ENCODE results near the gene RGMB. TPM values are rescaled to one million over a fixed set of nuclear protein-coding genes. Genes with fewer than 3 reads are reported as not detected.

Gene RGMB
- total and polyA plus RNA-seq, 2 donors (not counting 3 experiments of a cell fraction or from before 2014, with no cell fraction given): 15.0 to 31.3 TPM

DNA sequence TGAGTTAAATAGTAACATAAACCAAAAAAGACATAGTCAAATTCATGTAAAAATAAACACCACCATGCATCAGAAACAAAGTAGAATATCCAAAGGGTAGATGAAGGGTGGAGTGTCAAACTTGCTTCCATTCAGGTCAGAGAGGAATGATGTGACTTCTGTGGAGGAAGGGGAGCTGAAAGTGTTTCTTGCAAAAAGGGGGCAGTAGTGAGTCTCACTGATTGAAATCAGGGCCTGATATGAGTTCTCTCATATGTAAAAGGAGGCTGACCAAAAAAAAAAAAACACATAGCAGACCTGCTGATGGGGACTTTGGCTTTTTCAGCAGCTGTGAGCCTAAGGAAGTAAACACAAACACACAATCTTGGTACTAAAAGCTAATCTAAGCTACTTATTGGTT, 38.8 kb upstream of the RGMB start:
- Histone ChIP-seq H3K79me2 (ENCODE audit: control insufficient read depth, insufficient read depth, low read length) (no peaks in the 10 kb centered on the region), H3K27ac (ENCODE audit: insufficient read depth, low read depth, low read length) (no peak overlapping the region), H3K4me3 (replicated peaks in 1 of 3; ENCODE audit: insufficient read depth in 1 of 3, low read depth in 1 of 3, low read length in 3 of 3) (no peak overlapping the region), H3K36me3 (ENCODE audit: control insufficient read depth in 2 of 2, extremely low read depth in 1 of 2, insufficient read depth in 2 of 2, low read length in 2 of 2) (no peaks in the 10 kb centered on the region), H3K4me2 (ENCODE audit: insufficient read depth, low read length) (no peak overlapping the region), H3K27me3 (ENCODE audit: control insufficient read depth in 2 of 2, insufficient read depth in 2 of 2, low read length in 2 of 2) (no peaks in the 10 kb centered on the region), H3K9ac (replicated peaks; ENCODE audit: extremely low read depth, insufficient read depth, low read length) (no peak overlapping the region), H4K20me1 (replicated peaks; ENCODE audit: control insufficient read depth, extremely low read depth, insufficient read depth, low read length) (no peaks in the 10 kb centered on the region), H3K4me1 (ENCODE audit: control insufficient read depth, extremely low read depth, insufficient read depth, low read length) (no peaks in the 10 kb centered on the region), H2AFZ (ENCODE audit: low read depth, low read length) (no peak overlapping the region), H3K9me1 (replicated peaks; ENCODE audit: control insufficient read depth, extremely low read depth, insufficient read depth, low read length) (no peaks in the 10 kb centered on the region), H3K9me3 (replicated peaks; ENCODE audit: control insufficient read depth, insufficient read depth, low read length) (no peaks in the 10 kb centered on the region)
- TF ChIP-seq, protein P1, sequence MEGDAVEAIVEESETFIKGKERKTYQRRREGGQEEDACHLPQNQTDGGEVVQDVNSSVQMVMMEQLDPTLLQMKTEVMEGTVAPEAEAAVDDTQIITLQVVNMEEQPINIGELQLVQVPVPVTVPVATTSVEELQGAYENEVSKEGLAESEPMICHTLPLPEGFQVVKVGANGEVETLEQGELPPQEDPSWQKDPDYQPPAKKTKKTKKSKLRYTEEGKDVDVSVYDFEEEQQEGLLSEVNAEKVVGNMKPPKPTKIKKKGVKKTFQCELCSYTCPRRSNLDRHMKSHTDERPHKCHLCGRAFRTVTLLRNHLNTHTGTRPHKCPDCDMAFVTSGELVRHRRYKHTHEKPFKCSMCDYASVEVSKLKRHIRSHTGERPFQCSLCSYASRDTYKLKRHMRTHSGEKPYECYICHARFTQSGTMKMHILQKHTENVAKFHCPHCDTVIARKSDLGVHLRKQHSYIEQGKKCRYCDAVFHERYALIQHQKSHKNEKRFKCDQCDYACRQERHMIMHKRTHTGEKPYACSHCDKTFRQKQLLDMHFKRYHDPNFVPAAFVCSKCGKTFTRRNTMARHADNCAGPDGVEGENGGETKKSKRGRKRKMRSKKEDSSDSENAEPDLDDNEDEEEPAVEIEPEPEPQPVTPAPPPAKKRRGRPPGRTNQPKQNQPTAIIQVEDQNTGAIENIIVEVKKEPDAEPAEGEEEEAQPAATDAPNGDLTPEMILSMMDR (IDR thresholded peaks at IDR 0.05; ENCODE audit: extremely low read depth in 1 of 2, insufficient read depth in 1 of 2, low read depth in 1 of 2, low read length in 2 of 2): no peak
- TF ChIP-seq POLR2A (IDR thresholded peaks at IDR 0.05; ENCODE audit: low read depth, low read length) (no peak), EZH2 (IDR thresholded peaks at IDR 0.05; ENCODE audit: borderline replicate concordance, low read depth, low read length, severe bottlenecking) (no peak), POLR2AphosphoS5 (IDR thresholded peaks at IDR 0.05; ENCODE audit: insufficient read depth, low read depth, low read length) (no peak), GATA2 (IDR thresholded peaks at IDR 0.05; ENCODE audit: insufficient read depth, insufficient read length, low read depth, low read length) (no peak), FOS (IDR thresholded peaks at IDR 0.05; ENCODE audit: borderline replicate concordance, insufficient read depth, low read length) (no peak), MYC (IDR thresholded peaks at IDR 0.05; ENCODE audit: low read depth, low read length) (no peak), JUN (IDR thresholded peaks at IDR 0.05; ENCODE audit: borderline replicate concordance, insufficient read depth, insufficient read length, low read depth) (no peak)
- TF ChIP-seq, protein P2, sequence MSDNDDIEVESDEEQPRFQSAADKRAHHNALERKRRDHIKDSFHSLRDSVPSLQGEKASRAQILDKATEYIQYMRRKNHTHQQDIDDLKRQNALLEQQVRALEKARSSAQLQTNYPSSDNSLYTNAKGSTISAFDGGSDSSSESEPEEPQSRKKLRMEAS (IDR thresholded peaks at IDR 0.05; ENCODE audit: insufficient read depth, insufficient read length): no peak
- CTCF ChIA-PET: interaction anchor here (0.9 to 1.7 kb wide), 4 partner anchors 10 to 122 kb away, joined by 3 to 6 read pairs (median 3); no protein-coding TSS in a partner anchor
- BruUV-seq (replicated peaks): no TSS peak
- dilution Hi-C loops (cut with MboI; ENCODE audit: extremely low pct_ligation_motif_present, low sequenced_read_pairs) (no loop called here), intact Hi-C loops (cut with micrococcal nuclease) (no loop called here)
- no peak for FAIRE-seq
- POLR2A ChIA-PET: no interaction called here
- DNase-seq (ENCODE audit: low read depth, low spot score): no peak

Measured in endothelial cell of umbilical vein (primary cell).